ENCODE data around the gene TMTC4.

- TF ChIP-seq CTCF (conservative IDR thresholded peaks at IDR 0.05; ENCODE audit: low read length) = no peak
- TF ChIP-seq EZH2phosphoT487 (IDR thresholded peaks at IDR 0.05; ENCODE audit: borderline replicate concordance, low read depth, low read length) = no peak
These were observed 16.2 kb downstream of the TMTC4 start for GRCh38 chr13:100658363-100658762.
